Stomach (tissue), 9 donors: ENCODE results near the gene SCGB1D1. TPM values are rescaled to one million over a fixed set of nuclear protein-coding genes. Genes with fewer than 3 reads are reported as not detected.

Source experiments
- DNase-seq, 2 donors: peaks; one replicate each; pipeline versions ENCODE4 v3.0.0 to v3.0.0-alpha.2; 2013 to 2019
- H3K27ac ChIP-seq, 5 donors: fragments of 200-600 bp in 4 of 5; sonication (generic) in 4 of 5; one replicate each; pipeline ENCODE4 v1.5.1; 2013 to 2019; ENCODE audit warnings: mild to moderate bottlenecking in 1 of 5, moderate library complexity in 1 of 5
- H3K27me3 ChIP-seq, 3 donors: fragments of 200-600 bp; sonication (generic); one replicate each; pipeline ENCODE4 v1.5.1; 2017 to 2019; ENCODE audit warnings: mixed run types in 1 of 3
- H3K36me3 ChIP-seq, 4 donors: fragments of 200-600 bp; sonication (generic); 1 replicate in 3 of 4; 2 replicates in 1 of 4; pipeline ENCODE4 v1.5.1; 2016 to 2019
- H3K4me1 ChIP-seq, 4 donors: fragments of 200-600 bp; sonication (generic); one replicate each; pipeline ENCODE4 v1.5.1; 2016 to 2019
- H3K4me3 ChIP-seq, 4 donors: fragments of 200-600 bp; sonication (generic) in 3 of 4; one replicate each; pipeline ENCODE4 v1.5.1; 2016 to 2019; ENCODE audit warnings: mild to moderate bottlenecking in 1 of 4
- H3K9me3 ChIP-seq, 4 donors: fragments of 200-600 bp; sonication (generic); one replicate each; pipeline ENCODE4 v1.5.1; 2016 to 2019
- CTCF ChIP-seq, 7 experiments: fragments of 450-650 bp in 4 of 7; fragments of 200-600 bp in 3 of 7; sonication (generic) in 3 of 7; IDR thresholded peaks; one replicate each; pipeline ENCODE4 v1.5.1; 2016 to 2019; ENCODE audit warnings: antibody characterized with exemption in 7 of 7, control low read depth in 2 of 7, mild to moderate bottlenecking in 1 of 7
- EP300 ChIP-seq: sonication (generic); formaldehyde crosslinking; IDR thresholded peaks from one replicate; pipeline ENCODE4 v1.6.1; 2017; ENCODE audit warnings: antibody characterized with exemption
- POLR2A ChIP-seq, 4 donors: fragments of 450-650 bp; IDR thresholded peaks; one replicate each; pipeline ENCODE4 v1.6.1; 2016; ENCODE audit warnings: antibody characterized with exemption in 4 of 4, control low read depth in 2 of 4, mild to moderate bottlenecking in 1 of 4, moderate library complexity in 1 of 4
- POLR2AphosphoS5 ChIP-seq, 3 donors: sonication (generic); formaldehyde crosslinking; IDR thresholded peaks; one replicate each; pipeline ENCODE4 v1.6.1; 2016; ENCODE audit warnings: antibody characterized with exemption in 3 of 3
- WGBS, 5 donors: extraction: QIAGEN DNeasy Blood & Tissue Kit in 3 of 5; methylation state at CpG; one replicate each; pipeline versions ENCODE4 v1.1.5 to v1.1.7; 2013 to 2018; 5-methylcytosine and 5-hydroxymethylcytosine counted together
- intact Hi-C: fragments of 100-400 bp; cut with DNase I; formaldehyde crosslinking; loops from one replicate; pipeline ENCODE4 v1.15.1; 2023; ENCODE audit warnings: low total_unique reads
- polyA plus RNA-seq, 3 donors: library from polyadenylated mRNA; stranded (reverse); fragments of 200-250 nt; gene quantifications; one replicate each; pipeline ENCODE4 v1.2.3, GENCODE V29; 2013
- total RNA-seq, 5 donors: library from RNA; depleted of rRNA; stranded (reverse); fragments of >200 nt; gene quantifications; one replicate each; pipeline versions ENCODE4 v1.1.0 to v1.2.3, GENCODE V29; 2014 to 2016
- donor health status: healthy with polysubstance abuse.
- donor health status: Bipolar disorder and iron deficiency.
- donor health status: healthy.

The SCGB1D1 gene
- total and polyA plus RNA-seq, 8 donors = not detected

GRCh38 chr11:62153617-62154016 lies 36.4 kb upstream of the SCGB1D1 start:
- intact Hi-C loops = no loop called here
- WGBS, 5 donors = 65 to 93% (median 84%) methylated on average over 3 of the region's 3 CpGs
- TF ChIP-seq POLR2A (IDR thresholded peaks at IDR 0.05) = no peak
- TF ChIP-seq POLR2AphosphoS5 (IDR thresholded peaks at IDR 0.05) = no peak
- TF ChIP-seq CTCF (IDR thresholded peaks at IDR 0.05) = no peak
- no peak for TF ChIP-seq EP300
- Histone ChIP-seq H3K36me3 (peaks cover 25 to 46% (median 44%) of the 10 kb centered on the region in 4 donors), H3K27ac (no peak overlapping the region), H3K27me3 (no peaks in the 10 kb centered on the region), H3K4me3 (no peak overlapping the region), H3K9me3 (no peaks in the 10 kb centered on the region), H3K4me1 (no peaks in the 10 kb centered on the region)
- DNase-seq = no peak

DNA sequence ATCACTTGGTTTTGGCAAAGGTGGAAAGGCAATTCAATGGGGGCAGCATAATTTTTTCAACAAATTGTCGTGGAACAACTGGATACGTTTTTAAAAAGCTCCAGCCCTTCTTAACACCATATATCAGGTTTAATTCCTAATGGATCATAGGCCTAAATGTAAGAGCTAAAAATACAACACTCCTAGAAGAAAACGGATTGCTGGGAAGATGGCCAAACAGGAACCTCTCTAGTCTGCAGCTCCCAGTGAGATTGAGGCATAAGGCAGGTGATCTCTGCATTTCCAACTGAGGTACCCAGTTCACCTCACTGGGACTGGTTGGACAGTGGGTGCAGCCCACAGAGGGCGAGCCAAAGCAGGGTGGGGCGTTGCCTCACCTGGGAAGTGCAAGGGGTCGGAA lies 32.4 kb upstream of the SCGB1D1 start:
- DNase-seq = no peak
- H3K36me3 ChIP-seq = peaks cover 0 to 6% (median 4%) of the 10 kb centered on the region in 4 donors
- H3K27me3 ChIP-seq = no peaks in the 10 kb centered on the region
- TF ChIP-seq POLR2AphosphoS5 (IDR thresholded peaks at IDR 0.05) (no peak), POLR2A (IDR thresholded peaks at IDR 0.05) (no peak), CTCF (IDR thresholded peaks at IDR 0.05) (no peak), EP300 (no peak)
- no peak overlapping the region for H3K27ac ChIP-seq
- no peaks in the 10 kb centered on the region for H3K4me1 ChIP-seq
- no peak overlapping the region for H3K4me3 ChIP-seq
- H3K9me3 ChIP-seq = no peaks in the 10 kb centered on the region
- 57 to 70% (median 60%) methylated on average over 6 of the region's 6 CpGs for WGBS, 5 donors
- intact Hi-C loops = no loop called here

- Histone ChIP-seq H3K27ac (no peak overlapping the region), H3K4me3 (no peak overlapping the region), H3K36me3 (no peaks in the 10 kb centered on the region), H3K9me3 (no peaks in the 10 kb centered on the region), H3K27me3 (peaks cover 0 to 37% (median 0%) of the 10 kb centered on the region in 3 donors), H3K4me1 (peaks cover 0 to 5% (median 0%) of the 10 kb centered on the region in 4 donors)
- TF ChIP-seq POLR2A (IDR thresholded peaks at IDR 0.05) = no peak
- no peak for DNase-seq
- intact Hi-C loops = no loop called here
- WGBS, 5 donors = 82 to 88% (median 83%) methylated on average over 10 of the region's 10 CpGs
Observed at GRCh38 chr11:62166371-62166770, 23.6 kb upstream of the SCGB1D1 start.

- H3K9me3 ChIP-seq = no peaks in the 10 kb centered on the region
- TF ChIP-seq EP300 = no peak
- TF ChIP-seq POLR2A (IDR thresholded peaks at IDR 0.05) = no peak
- no peak for TF ChIP-seq CTCF (IDR thresholded peaks at IDR 0.05)
- no peak for TF ChIP-seq POLR2AphosphoS5 (IDR thresholded peaks at IDR 0.05)
- WGBS, 5 donors = 63 to 83% (median 79%) methylated on average over 10 of the region's 10 CpGs
- H3K36me3 ChIP-seq = no peaks in the 10 kb centered on the region
- no peak for DNase-seq
- H3K27me3 ChIP-seq = peaks cover 0 to 53% (median 0%) of the 10 kb centered on the region in 3 donors
- no peak overlapping the region for H3K27ac ChIP-seq
- intact Hi-C loops = no loop called here
- H3K4me1 ChIP-seq = peaks cover 0 to 6% (median 0%) of the 10 kb centered on the region in 4 donors
- H3K4me3 ChIP-seq = no peak overlapping the region
Observed at GRCh38 chr11:62169448-62169847, 20.6 kb upstream of the SCGB1D1 start.

- WGBS, 5 donors = 67 to 88% (median 79%) methylated on average over 1 of the region's 1 CpG
- TF ChIP-seq CTCF (IDR thresholded peaks at IDR 0.05) (no peak), POLR2A (IDR thresholded peaks at IDR 0.05) (no peak), EP300 (no peak), POLR2AphosphoS5 (IDR thresholded peaks at IDR 0.05) (no peak)
- Histone ChIP-seq H3K36me3 (no peaks in the 10 kb centered on the region), H3K9me3 (no peaks in the 10 kb centered on the region), H3K4me3 (no peak overlapping the region), H3K27me3 (peaks cover 0 to 53% (median 0%) of the 10 kb centered on the region in 3 donors), H3K27ac (no peak overlapping the region), H3K4me1 (peaks cover 0 to 6% (median 0%) of the 10 kb centered on the region in 4 donors)
- intact Hi-C loops = loop anchor here (5.0 kb wide), 1 partner anchor 142 kb away; no protein-coding TSS in a partner anchor
- no peak for DNase-seq
Observed at GRCh38 chr11:62169935-62170334, 20.1 kb upstream of the SCGB1D1 start.
